ENCODE measurements around the gene RYR3.

- TF ChIP-seq CTCF (conservative IDR thresholded peaks at IDR 0.05; ENCODE audit: low read length) (no peak), EZH2phosphoT487 (IDR thresholded peaks at IDR 0.05; ENCODE audit: borderline replicate concordance, low read depth, low read length) (no peak)
These were observed 27.2 kb upstream of the RYR3 start for GRCh38 chr15:33283576-33283975.

All from OCI-LY7 (cell line).